ENCODE data around the gene TNS3.

DNA sequence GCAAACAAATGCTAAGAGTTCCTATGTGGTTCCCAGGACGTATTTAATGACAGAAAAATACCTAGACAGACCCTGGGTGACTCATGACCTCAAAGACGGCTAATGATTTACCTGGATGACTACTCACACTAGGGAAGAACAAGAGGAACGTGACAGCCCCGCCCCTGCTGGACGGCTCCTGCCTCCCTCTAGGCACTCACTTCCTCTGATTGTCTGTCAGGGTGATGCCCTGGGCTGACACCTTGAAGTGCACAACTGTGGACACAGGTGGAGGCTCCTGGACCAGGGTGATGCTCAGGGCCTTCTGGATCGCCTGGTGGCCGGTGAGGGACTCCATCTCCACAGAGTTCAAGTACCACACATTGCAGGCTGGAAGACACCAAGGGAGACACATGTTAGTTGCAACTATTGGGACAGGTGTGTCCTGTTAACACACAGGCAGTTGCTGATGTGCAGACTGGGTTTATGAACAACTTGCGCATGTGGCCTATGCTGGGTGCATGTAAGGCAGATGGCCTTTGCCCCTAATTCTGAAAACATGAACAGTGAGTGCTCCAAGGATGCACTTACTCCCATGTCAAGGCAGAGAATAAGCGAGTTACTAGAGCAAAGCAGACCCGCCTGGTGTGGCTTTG lies 298.3 kb downstream of the TNS3 start:
- no peak for TF ChIP-seq POLR2AphosphoS5 (IDR thresholded peaks at IDR 0.05; ENCODE audit: insufficient read depth, low read depth, low read length)
- TF ChIP-seq CTCF (IDR thresholded peaks at IDR 0.05; ENCODE audit: extremely low read depth in 1 of 2, insufficient read depth in 1 of 2, low read depth in 1 of 2, low read length in 2 of 2): no peak
- TF ChIP-seq JUN (IDR thresholded peaks at IDR 0.05; ENCODE audit: borderline replicate concordance, insufficient read depth, insufficient read length, low read depth): no peak
- TF ChIP-seq POLR2A (IDR thresholded peaks at IDR 0.05; ENCODE audit: low read depth, low read length): no peak

Measured in endothelial cell of umbilical vein (primary cell).